ENCODE results near the gene KY. TPM values are rescaled to one million over a fixed set of nuclear protein-coding genes. Genes with fewer than 3 reads are reported as not detected.

The KY gene
- total and polyA plus RNA-seq, 2 of the 13 experiments (the other 11 are each of a cell fraction or from before 2014, with no cell fraction given): not detected

GRCh38 chr3:134625885-134626741 lies 24.7 kb downstream of the KY start:
- in situ Hi-C loops (cut with HindIII; ENCODE audit: extremely low pct_ligation_motif_present, low pct_unique_long_range_greater_than_20kb): no loop called here
- CTCF ChIA-PET (ENCODE audit: low intra/inter-chr PET ratio, low total read pairs): no interaction called here
- no TSS peak for BruUV-seq (replicated peaks)

More at GRCh38 chr3:134625885-134626741, 24.7 kb downstream of the KY start:
- Histone ChIP-seq H3K27ac (ENCODE audit: extremely low read length, insufficient read depth, low read length) (no peak overlapping the region), H4K20me1 (ENCODE audit: insufficient read depth, low read length) (no peaks in the 10 kb centered on the region), H3K36me3 (replicated peaks in 1 of 2; ENCODE audit: control insufficient read depth in 1 of 2, insufficient read depth in 2 of 2, low read length in 2 of 2) (no peaks in the 10 kb centered on the region), H2AFZ (ENCODE audit: low read length) (no peak overlapping the region), H3K4me1 (ENCODE audit: insufficient read depth, low read length) (0 out of 2 replicates have a peak, but pooled peaks cover 8% of the 10 kb centered on the region), H3K9ac (ENCODE audit: insufficient read depth, low read depth, low read length) (no peak overlapping the region), H3K79me2 (ENCODE audit: insufficient read depth, low read length) (no peaks in the 10 kb centered on the region), H3K4me3 (replicated peaks in 1 of 3; ENCODE audit: insufficient read depth in 1 of 3, low read depth in 2 of 3, low read length in 3 of 3) (no peak overlapping the region), H3K27me3 (ENCODE audit: control insufficient read depth in 1 of 2, insufficient read depth in 2 of 2, low read length in 2 of 2) (no peaks in the 10 kb centered on the region), H3K9me3 (ENCODE audit: low read length) (no peaks in the 10 kb centered on the region), H3K4me2 (ENCODE audit: low read depth, low read length) (no peak overlapping the region)
- POLR2A ChIA-PET: no interaction called here
- WGBS (ENCODE audit: low lambda C conversion rate): 10% methylated on average over 4 of the region's 5 CpGs
- DNase-seq (ENCODE audit: low spot score) (no peak), ATAC-seq (no peak), FAIRE-seq (no peak)
- TF ChIP-seq RELA (CRISPR knock-in tag; IDR thresholded peaks at IDR 0.05) (no peak), SIN3A (IDR thresholded peaks at IDR 0.05; ENCODE audit: borderline replicate concordance, low read depth, low read length) (no peak), PAF1 (CRISPR knock-in tag; IDR thresholded peaks at IDR 0.05) (no peak), ZNF20 (CRISPR knock-in tag; IDR thresholded peaks at IDR 0.05) (no peak), NCOA2 (CRISPR knock-in tag; IDR thresholded peaks at IDR 0.05) (no peak), NFIC (IDR thresholded peaks at IDR 0.05; ENCODE audit: low read length) (no peak), STAT6 (CRISPR knock-in tag; IDR thresholded peaks at IDR 0.05; ENCODE audit: borderline replicate concordance) (no peak), FOXC1 (CRISPR knock-in tag; IDR thresholded peaks at IDR 0.05; ENCODE audit: borderline replicate concordance) (no peak), ZNF782 (CRISPR knock-in tag; IDR thresholded peaks at IDR 0.05; ENCODE audit: borderline replicate concordance) (no peak), ELF4 (CRISPR knock-in tag; IDR thresholded peaks at IDR 0.05; ENCODE audit: borderline replicate concordance) (no peak), PHB2 (IDR thresholded peaks at IDR 0.05; ENCODE audit: partially characterized antibody) (no peak), ZSCAN21 (CRISPR knock-in tag; IDR thresholded peaks at IDR 0.05; ENCODE audit: borderline replicate concordance) (no peak), ZNF75D (CRISPR knock-in tag; IDR thresholded peaks at IDR 0.05; ENCODE audit: borderline replicate concordance) (no peak), PBX2 (CRISPR knock-in tag; IDR thresholded peaks at IDR 0.05) (no peak), NCOA5 (CRISPR knock-in tag; IDR thresholded peaks at IDR 0.05) (no peak)
- TF ChIP-seq, protein P1, sequence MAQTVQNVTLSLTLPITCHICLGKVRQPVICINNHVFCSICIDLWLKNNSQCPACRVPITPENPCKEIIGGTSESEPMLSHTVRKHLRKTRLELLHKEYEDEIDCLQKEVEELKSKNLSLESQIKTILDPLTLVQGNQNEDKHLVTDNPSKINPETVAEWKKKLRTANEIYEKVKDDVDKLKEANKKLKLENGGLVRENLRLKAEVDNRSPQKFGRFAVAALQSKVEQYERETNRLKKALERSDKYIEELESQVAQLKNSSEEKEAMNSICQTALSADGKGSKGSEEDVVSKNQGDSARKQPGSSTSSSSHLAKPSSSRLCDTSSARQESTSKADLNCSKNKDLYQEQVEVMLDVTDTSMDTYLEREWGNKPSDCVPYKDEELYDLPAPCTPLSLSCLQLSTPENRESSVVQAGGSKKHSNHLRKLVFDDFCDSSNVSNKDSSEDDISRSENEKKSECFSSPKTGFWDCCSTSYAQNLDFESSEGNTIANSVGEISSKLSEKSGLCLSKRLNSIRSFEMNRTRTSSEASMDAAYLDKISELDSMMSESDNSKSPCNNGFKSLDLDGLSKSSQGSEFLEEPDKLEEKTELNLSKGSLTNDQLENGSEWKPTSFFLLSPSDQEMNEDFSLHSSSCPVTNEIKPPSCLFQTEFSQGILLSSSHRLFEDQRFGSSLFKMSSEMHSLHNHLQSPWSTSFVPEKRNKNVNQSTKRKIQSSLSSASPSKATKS (CRISPR knock-in tag; IDR thresholded peaks at IDR 0.05): no peak
- intact Hi-C loops (cut with micrococcal nuclease; ENCODE audit: unreplicated experiment): no loop called here
